Effector memory CD4-positive, alpha-beta T cell (primary cell): ENCODE data around the gene MUC5AC.
"Not testable (repeated sequence)": the region's sequence is repeated elsewhere in the genome, so short reads cannot be mapped to it uniquely, and the experiment has no call there.

Experiments
- DNase-seq, 3 donors: peaks; one replicate each; pipeline ENCODE4 v3.0.0-alpha.2; 2020
- H3K27ac ChIP-seq: 2 replicates; pipeline ENCODE4 v1.7.0; 2013; ENCODE audit warnings: mild to moderate bottlenecking, low read length, moderate library complexity; ENCODE audit not compliant: insufficient read depth, poor library complexity, severe bottlenecking
- H3K27me3 ChIP-seq: replicated peaks from 2 replicates; pipeline ENCODE4 v1.7.0; 2013; ENCODE audit warnings: mild to moderate bottlenecking, low read length; ENCODE audit not compliant: insufficient read depth, control insufficient read depth, poor library complexity, severe bottlenecking
- H3K36me3 ChIP-seq: 2 replicates; pipeline ENCODE4 v1.7.0; 2013; ENCODE audit warnings: mild to moderate bottlenecking, low read length, moderate library complexity; ENCODE audit not compliant: control insufficient read depth, insufficient read depth
- H3K4me1 ChIP-seq: 2 replicates; pipeline ENCODE4 v1.7.0; 2013; ENCODE audit warnings: low read length, mild to moderate bottlenecking; ENCODE audit not compliant: control insufficient read depth, insufficient read depth, poor library complexity, severe bottlenecking
- H3K4me3 ChIP-seq: 2 replicates; pipeline ENCODE4 v1.7.0; 2013; ENCODE audit warnings: low read length, low read depth, mild to moderate bottlenecking; ENCODE audit not compliant: insufficient read depth, poor library complexity, severe bottlenecking
- H3K9me3 ChIP-seq: 2 replicates; pipeline ENCODE4 v1.7.0; 2013; ENCODE audit warnings: mild to moderate bottlenecking, low read length, moderate library complexity; ENCODE audit not compliant: control insufficient read depth

MUC5AC gene

DNA sequence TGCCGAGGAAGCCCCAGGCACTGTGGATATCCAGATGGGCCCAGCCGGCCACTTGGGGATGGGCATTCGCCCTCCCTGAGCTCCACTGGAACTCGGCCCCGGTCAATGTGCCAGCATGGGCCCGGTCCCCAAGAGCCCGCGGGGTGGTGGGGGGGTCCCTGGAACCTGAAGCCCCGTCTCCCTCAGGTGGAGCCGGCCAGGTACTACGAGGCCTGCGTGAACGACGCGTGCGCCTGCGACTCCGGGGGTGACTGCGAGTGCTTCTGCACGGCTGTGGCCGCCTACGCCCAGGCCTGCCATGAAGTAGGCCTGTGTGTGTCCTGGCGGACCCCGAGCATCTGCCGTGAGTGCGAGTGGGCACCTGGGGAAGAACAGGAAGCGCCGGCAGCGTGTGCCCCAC, 21.2 kb downstream of the MUC5AC start:
- H3K36me3 ChIP-seq, result no peaks in the 10 kb centered on the region
- H3K27me3 ChIP-seq, result no peaks in the 10 kb centered on the region
- DNase-seq, result no peak
- no peaks in the 10 kb centered on the region for H3K9me3 ChIP-seq
- no peak overlapping the region for H3K27ac ChIP-seq
- H3K4me1 ChIP-seq, result no peaks in the 10 kb centered on the region
- no peak overlapping the region for H3K4me3 ChIP-seq

DNA sequence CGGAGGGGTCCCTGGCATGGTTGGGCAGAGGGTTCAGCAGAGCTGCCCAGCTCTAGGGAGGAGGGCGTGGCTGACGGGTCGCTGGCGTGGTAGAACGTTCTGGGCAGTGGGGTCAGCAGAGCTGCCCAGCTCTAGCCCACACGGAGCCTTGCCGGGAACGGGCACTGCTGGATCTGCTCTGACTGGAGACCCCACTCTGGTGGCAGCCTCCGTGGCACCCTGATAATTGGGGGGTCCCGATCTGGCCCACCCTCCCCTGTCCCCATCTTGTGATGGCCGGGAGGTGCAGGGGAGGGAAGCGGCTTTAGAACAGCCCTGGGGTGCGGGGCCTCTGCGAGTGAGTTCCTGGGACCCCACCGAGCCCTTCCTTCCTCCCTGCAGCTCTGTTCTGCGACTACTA, 21.9 kb downstream of the MUC5AC start:
- no peaks in the 10 kb centered on the region for H3K9me3 ChIP-seq
- DNase-seq, result no peak

DNA sequence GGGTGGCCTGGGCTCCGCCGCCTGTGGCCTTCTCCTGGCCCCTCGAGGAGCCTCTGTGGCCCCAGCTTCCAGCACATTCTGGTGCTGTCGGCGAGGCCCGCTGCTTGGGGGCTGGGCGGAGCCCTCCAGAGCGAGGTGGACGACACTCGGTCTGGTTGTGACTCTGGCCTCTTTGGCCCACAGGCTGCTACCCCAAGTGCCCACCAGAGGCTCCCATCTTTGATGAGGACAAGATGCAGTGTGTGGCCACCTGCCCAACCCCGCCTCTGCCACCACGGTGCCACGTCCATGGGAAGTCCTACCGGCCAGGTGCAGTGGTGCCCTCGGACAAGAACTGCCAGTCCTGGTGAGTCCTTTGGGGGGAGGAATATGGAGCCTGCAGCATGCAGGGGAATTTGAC, 22.4 kb downstream of the MUC5AC start:
- Histone ChIP-seq H3K9me3 (no peaks in the 10 kb centered on the region), H3K4me3 (no peak overlapping the region), H3K36me3 (no peaks in the 10 kb centered on the region), H3K27ac (no peak overlapping the region), H3K4me1 (no peaks in the 10 kb centered on the region), H3K27me3 (no peaks in the 10 kb centered on the region)
- DNase-seq, result no peak

More for the DNA sequence above, 21.9 kb downstream of the MUC5AC start:
- Histone ChIP-seq H3K36me3 (no peaks in the 10 kb centered on the region), H3K27me3 (no peaks in the 10 kb centered on the region), H3K4me1 (no peaks in the 10 kb centered on the region), H3K4me3 (no peak overlapping the region), H3K27ac (no peak overlapping the region)

DNA sequence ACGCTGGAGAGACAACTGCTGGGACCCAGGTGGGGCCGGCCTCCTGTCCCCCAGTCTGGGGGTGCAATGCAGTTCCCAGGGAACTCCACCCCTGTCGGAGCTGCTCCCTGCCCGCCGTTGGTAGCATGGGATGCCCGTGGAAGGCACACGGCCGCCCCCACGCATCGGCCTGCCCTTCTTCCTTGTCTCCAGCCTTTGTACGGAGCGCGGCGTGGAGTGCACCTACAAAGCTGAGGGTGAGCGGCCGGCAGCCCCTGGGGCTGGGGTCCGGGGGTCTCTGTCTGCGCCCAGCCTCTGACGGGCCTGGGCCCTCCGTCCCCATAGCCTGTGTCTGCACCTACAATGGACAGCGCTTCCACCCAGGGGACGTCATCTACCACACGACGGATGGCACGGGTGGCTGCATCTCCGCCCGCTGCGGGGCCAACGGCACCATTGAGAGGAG, 23.2 kb downstream of the MUC5AC start:
- Histone ChIP-seq H3K4me1 (no peaks in the 10 kb centered on the region), H3K27me3 (no peaks in the 10 kb centered on the region), H3K36me3 (no peaks in the 10 kb centered on the region), H3K4me3 (no peak overlapping the region), H3K9me3 (no peaks in the 10 kb centered on the region), H3K27ac (no peak overlapping the region)
- DNase-seq, result no peak

DNA sequence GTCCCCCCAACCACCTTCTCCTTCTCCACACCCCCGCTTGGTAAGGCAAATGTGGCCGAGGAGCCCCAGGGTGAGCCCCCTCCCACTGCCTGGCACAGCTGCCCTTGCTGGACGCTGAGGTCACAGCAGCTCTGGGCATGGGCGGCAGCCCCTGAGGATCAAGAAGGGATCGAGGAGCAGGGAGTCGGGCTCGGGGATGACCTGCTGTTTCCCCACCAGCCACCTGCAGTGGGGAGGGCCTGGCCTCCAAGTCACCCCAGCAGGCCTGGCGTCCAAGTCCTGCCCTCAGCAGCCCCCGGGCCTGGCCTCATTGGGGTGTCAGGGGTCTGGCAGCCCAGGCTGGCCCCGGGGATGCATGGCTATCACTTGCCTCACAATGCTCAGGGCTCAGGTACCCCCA, 23.7 kb downstream of the MUC5AC start:
- no peaks in the 10 kb centered on the region for H3K27me3 ChIP-seq
- H3K4me3 ChIP-seq, result no peak overlapping the region
- no peaks in the 10 kb centered on the region for H3K9me3 ChIP-seq
- DNase-seq, result no peak
- H3K36me3 ChIP-seq, result no peaks in the 10 kb centered on the region
- H3K27ac ChIP-seq, result no peak overlapping the region
- H3K4me1 ChIP-seq, result no peaks in the 10 kb centered on the region

DNA sequence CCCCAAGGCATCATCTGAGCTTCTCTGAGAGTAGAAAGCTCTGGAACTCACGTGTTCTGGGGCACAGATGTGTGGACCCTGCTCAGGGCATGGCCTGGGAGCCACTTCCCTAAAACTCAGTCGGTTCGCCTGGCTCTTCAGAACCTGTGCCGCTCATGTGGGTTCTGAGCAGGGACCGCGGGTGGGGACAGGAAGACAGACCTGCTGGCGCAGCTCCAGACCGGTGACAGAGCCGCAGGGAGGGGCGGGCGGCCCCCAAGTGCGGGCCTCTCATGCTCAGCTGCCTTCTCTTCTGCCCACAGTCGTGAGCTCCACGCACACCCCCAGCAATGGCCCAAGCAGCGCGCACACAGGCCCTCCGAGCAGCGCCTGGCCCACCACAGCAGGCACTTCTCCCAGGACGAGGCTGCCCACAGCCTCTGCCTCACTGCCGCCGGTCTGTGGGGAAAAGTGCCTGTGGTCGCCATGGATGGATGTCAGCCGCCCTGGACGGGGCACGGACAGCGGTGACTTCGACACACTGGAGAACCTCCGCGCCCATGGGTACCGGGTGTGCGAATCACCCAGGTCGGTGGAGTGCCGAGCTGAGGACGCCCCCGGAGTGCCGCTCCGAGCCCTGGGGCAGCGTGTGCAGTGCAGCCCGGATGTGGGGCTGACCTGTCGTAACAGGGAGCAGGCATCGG, 24.2 kb downstream of the MUC5AC start:
- Histone ChIP-seq H3K9me3 (no peaks in the 10 kb centered on the region), H3K27ac (no peak overlapping the region), H3K4me3 (no peak overlapping the region), H3K36me3 (no peaks in the 10 kb centered on the region), H3K27me3 (no peaks in the 10 kb centered on the region), H3K4me1 (no peaks in the 10 kb centered on the region)
- no peak for DNase-seq

DNA sequence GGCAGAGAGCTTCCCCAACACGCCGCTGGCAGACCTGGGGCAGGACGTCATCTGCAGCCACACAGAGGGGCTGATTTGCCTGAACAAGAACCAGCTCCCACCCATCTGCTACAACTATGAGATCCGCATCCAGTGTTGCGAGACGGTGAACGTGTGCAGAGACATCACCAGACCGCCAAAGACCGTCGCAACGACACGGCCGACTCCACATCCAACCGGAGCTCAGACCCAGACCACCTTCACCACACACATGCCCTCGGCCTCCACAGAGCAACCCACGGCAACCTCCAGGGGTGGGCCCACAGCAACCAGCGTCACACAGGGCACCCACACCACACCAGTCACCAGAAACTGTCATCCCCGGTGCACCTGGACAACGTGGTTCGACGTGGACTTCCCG, 26.4 kb downstream of the MUC5AC start:
- DNase-seq, H3K36me3 ChIP-seq, H3K9me3 ChIP-seq: not testable (repeated sequence)

DNA sequence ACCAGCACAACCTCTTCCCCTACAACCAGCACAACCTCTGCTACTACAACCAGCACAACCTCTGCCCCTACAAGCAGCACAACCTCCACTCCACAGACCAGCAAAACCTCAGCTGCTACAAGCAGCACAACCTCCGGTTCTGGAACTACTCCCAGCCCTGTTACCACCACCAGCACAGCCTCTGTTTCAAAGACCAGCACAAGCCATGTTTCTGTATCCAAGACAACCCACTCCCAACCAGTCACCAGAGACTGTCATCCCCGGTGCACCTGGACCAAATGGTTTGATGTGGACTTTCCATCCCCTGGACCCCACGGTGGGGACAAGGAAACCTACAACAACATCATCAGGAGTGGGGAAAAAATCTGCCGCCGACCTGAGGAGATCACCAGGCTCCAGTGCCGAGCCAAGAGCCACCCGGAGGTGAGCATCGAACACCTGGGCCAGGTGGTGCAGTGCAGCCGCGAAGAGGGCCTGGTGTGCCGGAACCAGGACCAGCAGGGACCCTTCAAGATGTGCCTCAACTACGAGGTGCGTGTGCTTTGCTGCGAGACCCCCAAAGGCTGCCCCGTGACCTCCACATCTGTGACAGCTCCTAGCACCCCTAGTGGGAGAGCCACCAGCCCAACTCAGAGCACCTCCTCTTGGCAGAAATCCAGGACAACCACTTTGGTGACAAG, 30.8 kb downstream of the MUC5AC start:
- H3K36me3 ChIP-seq, H3K4me3 ChIP-seq, H3K4me1 ChIP-seq, H3K27me3 ChIP-seq, H3K27ac ChIP-seq, H3K9me3 ChIP-seq, DNase-seq: not testable (repeated sequence)

More for the DNA sequence above, 26.4 kb downstream of the MUC5AC start:
- H3K4me3 ChIP-seq, H3K27ac ChIP-seq, H3K4me1 ChIP-seq, H3K27me3 ChIP-seq: not testable (repeated sequence)

DNA sequence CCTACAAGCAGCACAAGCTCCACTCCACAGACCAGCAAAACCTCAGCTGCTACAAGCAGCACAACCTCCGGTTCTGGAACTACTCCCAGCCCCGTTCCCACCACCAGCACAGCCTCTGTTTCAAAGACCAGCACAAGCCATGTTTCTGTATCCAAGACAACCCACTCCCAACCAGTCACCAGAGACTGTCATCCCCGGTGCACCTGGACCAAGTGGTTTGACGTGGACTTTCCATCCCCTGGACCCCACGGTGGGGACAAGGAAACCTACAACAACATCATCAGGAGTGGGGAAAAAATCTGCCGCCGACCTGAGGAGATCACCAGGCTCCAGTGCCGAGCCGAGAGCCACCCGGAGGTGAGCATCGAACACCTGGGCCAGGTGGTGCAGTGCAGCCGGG, 32.1 kb downstream of the MUC5AC start:
- not testable (repeated sequence) for H3K36me3 ChIP-seq, DNase-seq, H3K27ac ChIP-seq, H3K27me3 ChIP-seq, H3K9me3 ChIP-seq, H3K4me1 ChIP-seq, H3K4me3 ChIP-seq

DNA sequence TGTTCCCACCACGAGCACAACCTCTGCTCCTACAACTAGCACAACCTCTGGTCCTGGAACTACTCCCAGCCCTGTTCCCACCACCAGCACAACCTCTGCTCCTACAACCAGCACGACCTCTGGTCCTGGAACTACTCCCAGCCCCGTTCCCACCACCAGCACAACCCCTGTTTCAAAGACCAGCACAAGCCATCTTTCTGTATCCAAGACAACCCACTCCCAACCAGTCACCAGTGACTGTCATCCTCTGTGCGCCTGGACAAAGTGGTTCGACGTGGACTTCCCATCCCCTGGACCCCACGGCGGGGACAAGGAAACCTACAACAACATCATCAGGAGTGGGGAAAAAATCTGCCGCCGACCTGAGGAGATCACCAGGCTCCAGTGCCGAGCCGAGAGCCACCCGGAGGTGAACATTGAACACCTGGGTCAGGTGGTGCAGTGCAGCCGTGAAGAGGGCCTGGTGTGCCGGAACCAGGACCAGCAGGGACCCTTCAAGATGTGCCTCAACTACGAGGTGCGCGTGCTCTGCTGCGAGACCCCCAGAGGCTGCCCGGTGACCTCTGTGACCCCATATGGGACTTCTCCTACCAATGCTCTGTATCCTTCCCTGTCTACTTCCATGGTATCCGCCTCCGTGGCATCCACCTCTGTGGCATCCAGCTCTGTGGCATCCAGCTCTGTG, 34.2 kb downstream of the MUC5AC start:
- H3K27me3 ChIP-seq, H3K27ac ChIP-seq, H3K4me3 ChIP-seq, H3K4me1 ChIP-seq, DNase-seq, H3K9me3 ChIP-seq, H3K36me3 ChIP-seq: not testable (repeated sequence)
